ENCODE results near the gene EAPP. TPM values are rescaled to one million over a fixed set of nuclear protein-coding genes. Genes with fewer than 3 reads are reported as not detected.
"Not testable (repeated sequence)": the region's sequence is repeated elsewhere in the genome, so short reads cannot be mapped to it uniquely, and the experiment has no call there.

EAPP gene
- total and polyA plus RNA-seq, 2 donors (not counting 1 experiment from before 2014, with no cell fraction given) = 54.0 to 58.0 TPM

- peak overlapping the region; percentile 24 for H2AFZ ChIP-seq (ENCODE audit: low read length)
- H3K9ac ChIP-seq (ENCODE audit: insufficient read depth, low read length) = not testable (repeated sequence)
Measured at GRCh38 chr14:34540181-34541059, 919 bp upstream of the EAPP start.

GRCh38 chr14:34538871-34539406 is 562 bp downstream of the EAPP start:
- H3K4me3 ChIP-seq (replicated peaks in 1 of 4; ENCODE audit: control extremely low read depth in 1 of 4, insufficient read depth in 1 of 4, low read depth in 3 of 4, low read length in 4 of 4) = peak overlapping the region; percentile 94 to 100 (median 96)
- peaks cover 6% of the 10 kb centered on the region for H3K4me1 ChIP-seq (ENCODE audit: control insufficient read depth, extremely low read depth, insufficient read depth, low read length)
- H3K79me2 ChIP-seq (ENCODE audit: control insufficient read depth, insufficient read depth, low read length) = peaks cover 19% of the 10 kb centered on the region
- peak overlapping the region; percentile 99 for H3K27ac ChIP-seq (ENCODE audit: insufficient read depth, low read length)
- peak overlapping the region; percentile 99 for H3K9ac ChIP-seq (ENCODE audit: insufficient read depth, low read length)
- H3K27me3 ChIP-seq (ENCODE audit: control insufficient read depth, insufficient read depth, low read length) = no peaks in the 10 kb centered on the region
- peak overlapping the region; percentile 92 for H2AFZ ChIP-seq (ENCODE audit: low read length)
- no peak for TF ChIP-seq EZH2 (IDR thresholded peaks at IDR 0.05; ENCODE audit: low read length, missing control alignments)
- TF ChIP-seq CTCF (conservative IDR thresholded peaks at IDR 0.05 in 1 of 2, IDR thresholded peaks at IDR 0.05 in 1 of 2; ENCODE audit: low read depth in 1 of 2, low read length in 2 of 2) = no peak
- no peaks in the 10 kb centered on the region for H4K20me1 ChIP-seq (ENCODE audit: control insufficient read depth, extremely low read depth, insufficient read depth, low read length)
- peak overlapping the region; percentile 84 for H3K4me2 ChIP-seq (ENCODE audit: extremely low read depth, insufficient read depth, low read length)
- no peaks in the 10 kb centered on the region for H3K9me3 ChIP-seq (ENCODE audit: control insufficient read depth, insufficient read depth, low read depth, low read length)
- H3K36me3 ChIP-seq (ENCODE audit: control insufficient read depth, insufficient read depth, low read length) = no peaks in the 10 kb centered on the region
- DNase-seq (ENCODE audit: low read depth in 2 of 2) = peak in 1 of 2 donors; percentile 3

More at GRCh38 chr14:34540181-34541059, 919 bp upstream of the EAPP start:
- Histone ChIP-seq H3K4me3 (replicated peaks in 1 of 4; ENCODE audit: control extremely low read depth in 1 of 4, insufficient read depth in 1 of 4, low read depth in 3 of 4, low read length in 4 of 4) (peak overlapping the region; percentile 55 to 100 (median 95)), H3K4me2 (ENCODE audit: extremely low read depth, insufficient read depth, low read length) (peak overlapping the region; percentile 62), H3K79me2 (ENCODE audit: control insufficient read depth, insufficient read depth, low read length) (peaks cover 19% of the 10 kb centered on the region), H3K27ac (ENCODE audit: insufficient read depth, low read length) (peak overlapping the region; percentile 99)
- not testable (repeated sequence) for H3K27me3 ChIP-seq (ENCODE audit: control insufficient read depth, insufficient read depth, low read length); H3K36me3 ChIP-seq (ENCODE audit: control insufficient read depth, insufficient read depth, low read length); DNase-seq (ENCODE audit: low read depth in 2 of 2); H3K4me1 ChIP-seq (ENCODE audit: control insufficient read depth, extremely low read depth, insufficient read depth, low read length); H4K20me1 ChIP-seq (ENCODE audit: control insufficient read depth, extremely low read depth, insufficient read depth, low read length); H3K9me3 ChIP-seq (ENCODE audit: control insufficient read depth, insufficient read depth, low read depth, low read length)

- not testable (repeated sequence) for H3K9ac ChIP-seq (ENCODE audit: insufficient read depth, low read length); H4K20me1 ChIP-seq (ENCODE audit: control insufficient read depth, extremely low read depth, insufficient read depth, low read length); H2AFZ ChIP-seq (ENCODE audit: low read length); H3K9me3 ChIP-seq (ENCODE audit: control insufficient read depth, insufficient read depth, low read depth, low read length); H3K36me3 ChIP-seq (ENCODE audit: control insufficient read depth, insufficient read depth, low read length); DNase-seq (ENCODE audit: low read depth in 2 of 2); H3K4me1 ChIP-seq (ENCODE audit: control insufficient read depth, extremely low read depth, insufficient read depth, low read length); H3K27me3 ChIP-seq (ENCODE audit: control insufficient read depth, insufficient read depth, low read length)
- peak overlapping the region; percentile 84 for H3K4me2 ChIP-seq (ENCODE audit: extremely low read depth, insufficient read depth, low read length)
- peak overlapping the region; percentile 94 to 100 (median 96) for H3K4me3 ChIP-seq (replicated peaks in 1 of 4; ENCODE audit: control extremely low read depth in 1 of 4, insufficient read depth in 1 of 4, low read depth in 3 of 4, low read length in 4 of 4)
- peak overlapping the region; percentile 49 for H3K27ac ChIP-seq (ENCODE audit: insufficient read depth, low read length)
- peaks cover 19% of the 10 kb centered on the region for H3K79me2 ChIP-seq (ENCODE audit: control insufficient read depth, insufficient read depth, low read length)
Measured at GRCh38 chr14:34538096-34538495, 1.4 kb downstream of the EAPP start.

GRCh38 chr14:34537677-34538009 is 1.9 kb downstream of the EAPP start:
- DNase-seq (ENCODE audit: low read depth in 2 of 2) = no peak
- H4K20me1 ChIP-seq (ENCODE audit: control insufficient read depth, extremely low read depth, insufficient read depth, low read length) = no peaks in the 10 kb centered on the region
- H3K36me3 ChIP-seq (ENCODE audit: control insufficient read depth, insufficient read depth, low read length) = no peaks in the 10 kb centered on the region
- peak overlapping the region; percentile 23 for H3K4me2 ChIP-seq (ENCODE audit: extremely low read depth, insufficient read depth, low read length)
- H2AFZ ChIP-seq (ENCODE audit: low read length) = no peak overlapping the region
- H3K9me3 ChIP-seq (ENCODE audit: control insufficient read depth, insufficient read depth, low read depth, low read length) = no peaks in the 10 kb centered on the region
- no peak overlapping the region for H3K9ac ChIP-seq (ENCODE audit: insufficient read depth, low read length)
- no peaks in the 10 kb centered on the region for H3K27me3 ChIP-seq (ENCODE audit: control insufficient read depth, insufficient read depth, low read length)
- TF ChIP-seq CTCF (conservative IDR thresholded peaks at IDR 0.05 in 1 of 2, IDR thresholded peaks at IDR 0.05 in 1 of 2; ENCODE audit: low read depth in 1 of 2, low read length in 2 of 2) (no peak), EZH2 (IDR thresholded peaks at IDR 0.05; ENCODE audit: low read length, missing control alignments) (no peak)
- H3K4me3 ChIP-seq (replicated peaks in 1 of 4; ENCODE audit: control extremely low read depth in 1 of 4, insufficient read depth in 1 of 4, low read depth in 3 of 4, low read length in 4 of 4) = peak overlapping the region in 3 of 4 experiments; percentile 12 to 94 (median 31)
- H3K27ac ChIP-seq (ENCODE audit: insufficient read depth, low read length) = peak overlapping the region; percentile 49
- peaks cover 6% of the 10 kb centered on the region for H3K4me1 ChIP-seq (ENCODE audit: control insufficient read depth, extremely low read depth, insufficient read depth, low read length)
- H3K79me2 ChIP-seq (ENCODE audit: control insufficient read depth, insufficient read depth, low read length) = peaks cover 19% of the 10 kb centered on the region

Data from fibroblast of lung (primary cell).